Lower lobe of right lung (tissue), 2 donors: Measurements from ENCODE around the gene LTBP4. TPM values are rescaled to one million over a fixed set of nuclear protein-coding genes. Genes with fewer than 3 reads are reported as not detected.
"Not testable (repeated sequence)": the region's sequence is repeated elsewhere in the genome, so short reads cannot be mapped to it uniquely, and the experiment has no call there.

Experiments used
- ATAC-seq, 2 donors: fragments of 200-7000 bp; cut with Tn5 transposase; one replicate each; pipeline ENCODE4 v1.9.1; 2020 to 2022; ENCODE audit warnings: mild to moderate bottlenecking in 2 of 2, moderate library complexity in 2 of 2
- DNase-seq: peaks from one replicate; pipeline ENCODE4 v3.0.0-alpha.2; 2020
- H3K27ac ChIP-seq: fragments of 200-600 bp; one replicate; pipeline ENCODE4 v1.8.0; 2022
- H3K27me3 ChIP-seq: fragments of 200-600 bp; one replicate; pipeline ENCODE4 v1.8.0; 2022; ENCODE audit warnings: low read depth
- H3K36me3 ChIP-seq: fragments of 200-600 bp; one replicate; pipeline ENCODE4 v1.8.0; 2022; ENCODE audit warnings: mild to moderate bottlenecking
- H3K4me1 ChIP-seq: fragments of 200-600 bp; one replicate; pipeline ENCODE4 v1.8.0; 2022
- H3K4me3 ChIP-seq: fragments of 200-600 bp; one replicate; pipeline ENCODE4 v1.8.0; 2022; ENCODE audit warnings: mild to moderate bottlenecking
- H3K9me3 ChIP-seq: fragments of 200-600 bp; one replicate; pipeline ENCODE4 v1.8.0; 2022
- intact Hi-C: fragments of 100-400 bp; cut with DNase I; formaldehyde crosslinking; loops from one replicate; pipeline ENCODE4 v1.11.0; 2022
- total RNA-seq: library from RNA; stranded (reverse); fragmentation: NEBNext Ultra II Directional; extraction: Animal tissue kit (Norgen Biotek cat#: 25700); gene quantifications from one replicate; pipeline ENCODE4 v1.2.1, GENCODE V29; 2021
- TF ChIP-seq, protein P1 (sequence below): fragments of 200-600 bp; IDR thresholded peaks from one replicate; pipeline ENCODE4 v1.8.0; 2022; ENCODE audit warnings: antibody characterized with exemption, mild to moderate bottlenecking
- donor health status: DM: no; HTN: yes; CAD: no; lungs with severe emphysema.

Gene LTBP4
- total RNA-seq, 1 donor from 2014 or later: 316 TPM

DNA sequence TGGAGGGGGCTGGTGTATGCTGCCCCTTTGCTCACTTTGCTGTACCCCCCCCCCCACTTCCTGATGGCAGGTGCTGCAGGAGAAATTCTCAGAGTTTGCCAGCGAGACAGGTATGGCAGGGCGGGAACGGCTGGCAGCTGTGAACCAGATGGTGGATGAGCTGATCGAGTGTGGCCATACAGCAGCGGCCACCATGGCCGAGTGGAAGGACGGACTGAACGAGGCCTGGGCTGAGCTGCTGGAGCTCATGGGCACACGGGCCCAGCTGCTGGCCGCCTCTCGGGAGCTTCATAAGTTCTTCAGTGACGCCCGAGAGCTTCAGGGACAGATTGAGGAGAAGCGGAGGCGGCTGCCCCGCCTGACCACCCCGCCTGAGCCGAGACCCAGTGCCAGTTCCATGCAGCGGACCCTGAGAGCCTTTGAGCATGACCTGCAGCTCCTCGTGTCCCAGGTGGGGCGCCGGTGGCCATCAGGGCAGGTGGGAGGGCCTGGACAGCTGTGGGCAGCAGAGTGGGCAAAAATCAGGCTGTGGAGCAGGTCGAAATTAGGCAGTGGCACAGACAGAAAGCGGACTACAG is 44.1 kb upstream of the LTBP4 start:
- TF ChIP-seq, protein P1, sequence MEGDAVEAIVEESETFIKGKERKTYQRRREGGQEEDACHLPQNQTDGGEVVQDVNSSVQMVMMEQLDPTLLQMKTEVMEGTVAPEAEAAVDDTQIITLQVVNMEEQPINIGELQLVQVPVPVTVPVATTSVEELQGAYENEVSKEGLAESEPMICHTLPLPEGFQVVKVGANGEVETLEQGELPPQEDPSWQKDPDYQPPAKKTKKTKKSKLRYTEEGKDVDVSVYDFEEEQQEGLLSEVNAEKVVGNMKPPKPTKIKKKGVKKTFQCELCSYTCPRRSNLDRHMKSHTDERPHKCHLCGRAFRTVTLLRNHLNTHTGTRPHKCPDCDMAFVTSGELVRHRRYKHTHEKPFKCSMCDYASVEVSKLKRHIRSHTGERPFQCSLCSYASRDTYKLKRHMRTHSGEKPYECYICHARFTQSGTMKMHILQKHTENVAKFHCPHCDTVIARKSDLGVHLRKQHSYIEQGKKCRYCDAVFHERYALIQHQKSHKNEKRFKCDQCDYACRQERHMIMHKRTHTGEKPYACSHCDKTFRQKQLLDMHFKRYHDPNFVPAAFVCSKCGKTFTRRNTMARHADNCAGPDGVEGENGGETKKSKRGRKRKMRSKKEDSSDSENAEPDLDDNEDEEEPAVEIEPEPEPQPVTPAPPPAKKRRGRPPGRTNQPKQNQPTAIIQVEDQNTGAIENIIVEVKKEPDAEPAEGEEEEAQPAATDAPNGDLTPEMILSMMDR: no peak
- DNase-seq (no peak), ATAC-seq (no peak)
- intact Hi-C loops: no loop called here
- H3K9me3 ChIP-seq: no peaks in the 10 kb centered on the region
- H3K4me3 ChIP-seq: no peak overlapping the region
- no peaks in the 10 kb centered on the region for H3K4me1 ChIP-seq
- H3K27ac ChIP-seq: no peak overlapping the region
- H3K36me3 ChIP-seq: no peaks in the 10 kb centered on the region
- peaks cover 39% of the 10 kb centered on the region for H3K27me3 ChIP-seq

DNA sequence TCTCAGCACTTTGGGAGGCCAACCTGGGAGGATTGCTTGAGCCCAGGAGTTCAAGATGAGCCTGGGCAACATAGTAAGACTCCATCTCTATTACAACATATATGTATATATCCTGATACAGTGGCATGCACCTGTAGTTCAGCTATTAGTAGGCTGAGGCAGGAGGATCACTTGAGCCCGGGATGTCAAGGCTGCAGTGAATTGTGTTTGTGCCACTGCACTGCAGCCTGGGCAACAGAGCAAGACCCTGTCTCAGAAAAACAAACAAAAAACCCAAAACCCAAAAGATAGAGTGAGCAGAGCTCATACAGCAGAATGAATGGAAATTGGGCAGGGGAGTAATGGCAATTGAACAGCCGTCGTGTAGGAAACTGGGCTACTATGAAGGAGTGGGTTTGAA is 41.8 kb upstream of the LTBP4 start:
- no peaks in the 10 kb centered on the region for H3K4me1 ChIP-seq
- peaks cover 29% of the 10 kb centered on the region for H3K27me3 ChIP-seq
- H3K27ac ChIP-seq: no peak overlapping the region
- H3K9me3 ChIP-seq: no peaks in the 10 kb centered on the region
- intact Hi-C loops: no loop called here
- H3K4me3 ChIP-seq: no peak overlapping the region
- no peaks in the 10 kb centered on the region for H3K36me3 ChIP-seq
- TF ChIP-seq, protein P1: no peak
- DNase-seq (no peak), ATAC-seq (no peak)

DNA sequence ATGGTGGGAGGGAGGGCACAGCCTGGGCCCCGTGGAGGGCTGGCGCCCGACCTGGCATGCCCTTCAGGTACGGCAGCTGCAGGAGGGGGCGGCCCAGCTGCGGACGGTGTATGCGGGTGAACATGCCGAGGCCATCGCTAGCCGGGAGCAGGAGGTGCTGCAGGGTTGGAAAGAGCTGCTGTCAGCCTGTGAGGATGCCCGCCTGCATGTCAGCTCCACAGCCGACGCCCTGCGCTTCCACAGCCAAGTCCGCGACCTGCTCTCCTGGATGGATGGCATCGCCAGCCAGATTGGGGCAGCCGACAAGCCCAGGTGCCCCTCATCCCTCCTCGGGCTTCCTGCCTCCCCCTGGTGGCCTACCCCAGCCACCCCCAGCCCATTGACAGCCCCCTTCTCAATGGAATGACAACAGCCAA is 41.1 kb upstream of the LTBP4 start:
- Histone ChIP-seq H3K27me3 (peaks cover 28% of the 10 kb centered on the region), H3K9me3 (no peaks in the 10 kb centered on the region), H3K4me1 (no peaks in the 10 kb centered on the region), H3K36me3 (no peaks in the 10 kb centered on the region), H3K4me3 (no peak overlapping the region), H3K27ac (no peak overlapping the region)
- no peak for DNase-seq
- peak in 1 of 2 donors; percentile 39 for ATAC-seq
- TF ChIP-seq, protein P1: no peak
- intact Hi-C loops: no loop called here

DNA sequence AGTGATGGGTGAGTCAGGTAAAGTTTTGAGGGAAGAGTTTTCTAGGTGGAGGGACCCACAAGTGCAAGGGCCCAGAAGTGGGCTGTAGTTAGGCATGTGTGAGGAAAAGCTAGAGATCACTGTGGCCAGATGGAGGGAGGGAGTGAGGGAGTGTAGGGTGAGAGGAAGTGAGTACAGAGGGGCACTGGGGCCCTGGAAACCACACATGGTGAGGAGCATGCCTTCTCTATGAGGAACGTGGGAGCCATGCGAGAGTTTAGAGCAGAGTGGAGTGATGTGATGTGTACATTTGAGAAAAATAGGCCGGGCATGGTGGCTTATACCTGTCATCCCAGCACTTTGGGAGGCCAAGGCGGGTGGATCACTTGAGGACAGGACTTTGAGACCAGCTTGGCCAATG is 39.2 kb upstream of the LTBP4 start:
- no peaks in the 10 kb centered on the region for H3K9me3 ChIP-seq
- intact Hi-C loops: no loop called here
- TF ChIP-seq, protein P1: no peak
- H3K36me3 ChIP-seq: no peaks in the 10 kb centered on the region
- peaks cover 36% of the 10 kb centered on the region for H3K27me3 ChIP-seq
- H3K4me3 ChIP-seq: no peak overlapping the region
- H3K27ac ChIP-seq: no peak overlapping the region
- ATAC-seq: no peak
- H3K4me1 ChIP-seq: peaks cover 1% of the 10 kb centered on the region
- no peak for DNase-seq

DNA sequence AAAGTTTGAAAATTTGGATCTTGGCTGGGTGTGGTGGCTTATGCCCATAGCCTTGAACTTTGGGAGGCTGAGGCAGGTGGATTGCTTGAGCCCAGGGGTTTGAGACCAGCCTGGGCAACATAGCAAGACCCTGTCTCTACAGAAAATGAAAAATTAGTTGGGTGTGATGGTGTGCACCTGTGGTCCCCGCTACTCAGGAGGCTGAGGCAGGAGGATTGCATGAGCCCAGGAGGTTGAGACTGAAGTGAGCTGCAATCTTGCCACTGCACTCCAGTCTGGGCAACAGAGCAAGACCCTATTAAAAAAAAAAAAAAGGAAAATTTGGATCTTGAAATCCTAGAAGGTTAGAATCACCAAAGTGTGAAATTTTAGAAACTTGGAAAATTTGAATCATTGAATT is 36.6 kb upstream of the LTBP4 start:
- H3K9me3 ChIP-seq, H3K36me3 ChIP-seq, H3K4me3 ChIP-seq, H3K27ac ChIP-seq, intact Hi-C loops, ATAC-seq, DNase-seq: not testable (repeated sequence)
- peaks cover 15% of the 10 kb centered on the region for H3K4me1 ChIP-seq
- H3K27me3 ChIP-seq: peaks cover 55% of the 10 kb centered on the region

DNA sequence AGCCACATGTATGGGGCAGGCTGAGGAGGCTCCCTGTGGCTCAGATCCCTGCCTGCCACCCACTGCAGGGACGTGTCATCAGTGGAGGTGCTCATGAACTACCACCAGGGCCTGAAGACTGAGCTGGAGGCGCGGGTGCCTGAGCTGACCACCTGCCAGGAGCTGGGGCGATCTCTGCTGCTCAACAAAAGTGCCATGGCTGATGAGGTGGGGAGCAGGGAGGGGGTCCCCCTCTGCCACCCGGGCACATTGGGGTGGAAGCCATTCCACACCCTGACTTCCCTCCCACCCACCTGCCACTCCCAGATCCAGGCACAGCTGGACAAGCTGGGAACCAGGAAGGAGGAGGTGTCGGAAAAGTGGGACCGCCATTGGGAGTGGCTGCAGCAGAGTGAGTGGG is 35.8 kb upstream of the LTBP4 start:
- H3K27me3 ChIP-seq: peaks cover 55% of the 10 kb centered on the region
- TF ChIP-seq, protein P1: no peak
- H3K27ac ChIP-seq: no peak overlapping the region
- H3K4me1 ChIP-seq: peaks cover 18% of the 10 kb centered on the region
- ATAC-seq: no peak
- DNase-seq: no peak
- no peaks in the 10 kb centered on the region for H3K9me3 ChIP-seq
- intact Hi-C loops: no loop called here
- H3K4me3 ChIP-seq: no peak overlapping the region
- no peaks in the 10 kb centered on the region for H3K36me3 ChIP-seq
